GM06990 (cell line): Measurements from ENCODE around the gene ANKLE1.

Experiments
- DNase-seq: peaks from one replicate; pipeline ENCODE4 v3.0.0-alpha.2; 2011; ENCODE audit not compliant: insufficient read length; ENCODE audit errors: extremely low read depth
- H3K27me3 ChIP-seq: replicated peaks from 2 replicates; pipeline ENCODE4 v1.6.0; 2011; ENCODE audit warnings: low read length; ENCODE audit not compliant: control insufficient read depth, insufficient read depth
- H3K36me3 ChIP-seq: 2 replicates; pipeline ENCODE4 v1.5.1; 2011; ENCODE audit warnings: low read length; ENCODE audit not compliant: control insufficient read depth, insufficient read depth
- H3K4me3 ChIP-seq: replicated peaks from 2 replicates; pipeline ENCODE4 v1.5.1; 2011; ENCODE audit warnings: low read depth, mild to moderate bottlenecking, control low read depth, low read length
- CTCF ChIP-seq: IDR thresholded peaks from 2 replicates; pipeline ENCODE4 v1.5.1; 2011; ENCODE audit warnings: low read length, control low read depth, mild to moderate bottlenecking, inconsistent platforms; ENCODE audit not compliant: insufficient read depth, poor library complexity, severe bottlenecking

Gene ANKLE1

DNA sequence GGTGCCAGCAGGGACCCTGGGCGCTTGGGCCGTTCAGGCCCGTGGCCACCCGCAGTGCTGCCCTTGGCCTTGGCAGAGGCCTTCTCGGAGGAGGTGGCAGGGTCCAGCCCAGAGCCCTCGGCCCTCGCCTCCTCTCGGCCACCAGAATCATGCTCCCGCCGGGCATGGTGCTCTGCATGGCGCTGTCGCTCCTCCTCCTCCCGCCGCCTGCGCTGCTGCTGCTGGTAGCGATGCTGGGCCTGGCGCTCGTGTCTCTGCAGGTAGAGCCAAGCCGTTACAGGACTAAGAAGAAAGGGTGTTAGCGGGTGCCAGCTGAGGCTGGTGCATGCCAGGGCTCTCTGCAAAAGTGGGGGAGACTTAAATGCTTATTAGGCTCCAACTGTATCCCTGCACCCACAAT lies 43.4 kb downstream of the ANKLE1 start:
- no peak for DNase-seq
- peaks cover 12% of the 10 kb centered on the region for H3K36me3 ChIP-seq
- TF ChIP-seq CTCF = no peak
- no peak overlapping the region for H3K4me3 ChIP-seq
- H3K27me3 ChIP-seq = no peaks in the 10 kb centered on the region; the same call in 1 of the 2 replicates

- Histone ChIP-seq H3K4me3 (no peak overlapping the region), H3K27me3 (no peaks in the 10 kb centered on the region; the same call in 1 of the 2 replicates), H3K36me3 (peaks cover 6% of the 10 kb centered on the region)
- no peak for DNase-seq
- no peak for TF ChIP-seq CTCF
Observed at GRCh38 chr19:17325881-17326594, 44.3 kb downstream of the ANKLE1 start.

DNA sequence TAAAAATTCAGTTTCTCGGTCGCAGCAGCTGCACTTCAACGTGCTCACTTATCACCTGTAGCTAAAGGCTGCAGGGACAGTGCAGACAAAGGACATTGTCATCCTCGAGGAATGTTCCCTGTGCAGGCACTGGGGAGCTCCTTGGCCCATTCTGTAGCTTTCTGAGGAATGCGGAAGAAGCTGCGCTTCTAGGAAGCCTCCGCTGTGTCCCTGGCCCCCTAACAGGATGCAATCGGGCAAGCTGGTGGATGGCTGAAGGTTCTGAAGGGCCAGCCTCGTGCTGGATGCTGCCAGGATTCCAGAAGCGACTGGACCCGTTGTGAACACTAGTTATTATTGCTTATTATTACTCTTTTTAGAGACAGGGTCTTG lies 44.9 kb downstream of the ANKLE1 start:
- H3K27me3 ChIP-seq = no peaks in the 10 kb centered on the region; the same call in 1 of the 2 replicates
- no peak for TF ChIP-seq CTCF
- H3K36me3 ChIP-seq = peaks cover 4% of the 10 kb centered on the region
- no peak for DNase-seq
- H3K4me3 ChIP-seq = no peak overlapping the region

- no peak for DNase-seq
- TF ChIP-seq CTCF = no peak
- Histone ChIP-seq H3K36me3 (no peaks in the 10 kb centered on the region), H3K27me3 (no peaks in the 10 kb centered on the region; the same call in 1 of the 2 replicates), H3K4me3 (no peak overlapping the region)
Observed at GRCh38 chr19:17327068-17327653, 45.5 kb downstream of the ANKLE1 start.

- Histone ChIP-seq H3K4me3 (peak overlapping the region; percentile 35), H3K27me3 (no peaks in the 10 kb centered on the region; the same call in 1 of the 2 replicates), H3K36me3 (no peaks in the 10 kb centered on the region)
- no peak for TF ChIP-seq CTCF
- no peak for DNase-seq
Observed at GRCh38 chr19:17327654-17328516, 46.2 kb downstream of the ANKLE1 start.
